Prostate gland (tissue), 2 donors: Measurements from ENCODE around the gene DGKI. TPM values are rescaled to one million over a fixed set of nuclear protein-coding genes. Genes with fewer than 3 reads are reported as not detected.

Experiments
- DNase-seq: peaks from one replicate; pipeline ENCODE4 v3.0.0-alpha.2; 2019; ENCODE audit warnings: low spot score
- H3K27ac ChIP-seq, 2 donors: fragments of 200-600 bp; sonication (generic); 2 replicates each; pipeline ENCODE4 v1.5.1; 2017 to 2019
- H3K27me3 ChIP-seq: fragments of 200-600 bp; sonication (generic); replicated peaks from 2 replicates; pipeline ENCODE4 v1.5.1; 2019; ENCODE audit not compliant: insufficient read depth
- H3K36me3 ChIP-seq, 2 donors: fragments of 200-600 bp; sonication (generic); 1 replicate in 1 of 2; 2 replicates in 1 of 2; pipeline versions ENCODE4 v1.5.1 to v1.8.1; 2017 to 2019
- H3K4me1 ChIP-seq: fragments of 200-600 bp; sonication (generic); replicated peaks from 2 replicates; pipeline ENCODE4 v1.5.1; 2019
- H3K4me3 ChIP-seq, 2 donors: fragments of 200-600 bp; sonication (generic); 2 replicates each; pipeline ENCODE4 v1.5.1; 2017 to 2019
- H3K9me3 ChIP-seq: fragments of 200-600 bp; sonication (generic); 2 replicates; pipeline ENCODE4 v1.5.1; 2017
- CTCF ChIP-seq, 4 experiments: fragments of 200-600 bp in 2 of 4; fragments of 450-650 bp in 2 of 4; sonication (generic) in 2 of 4; IDR thresholded peaks; 1 replicate in 3 of 4; 2 replicates in 1 of 4; pipeline ENCODE4 v1.5.1; 2016 to 2019; ENCODE audit warnings: antibody characterized with exemption in 4 of 4, mild to moderate bottlenecking in 2 of 4, moderate library complexity in 2 of 4
- POLR2A ChIP-seq: fragments of 450-650 bp; IDR thresholded peaks from one replicate; pipeline ENCODE4 v1.6.1; 2016; ENCODE audit warnings: antibody characterized with exemption, mild to moderate bottlenecking
- POLR2AphosphoS5 ChIP-seq: sonication (generic); formaldehyde crosslinking; IDR thresholded peaks from one replicate; pipeline ENCODE4 v1.6.1; 2017; ENCODE audit warnings: antibody characterized with exemption
- WGBS: methylation state at CpG from one replicate; pipeline ENCODE4 v1.1.5; 2018; 5-methylcytosine and 5-hydroxymethylcytosine counted together
- intact Hi-C: fragments of 100-400 bp; cut with DNase I; formaldehyde crosslinking; loops from one replicate; pipeline ENCODE4 v1.14.2; 2022
- total RNA-seq, 2 donors: library from RNA; depleted of rRNA; stranded (reverse); fragments of >200 nt; gene quantifications; one replicate each; pipeline ENCODE4 v1.1.0, GENCODE V29; 2016

Gene DGKI
- total RNA-seq, 2 donors from 2014 or later: 0.32 to 1.5 TPM

- H3K27me3 ChIP-seq: no peaks in the 10 kb centered on the region
- H3K4me3 ChIP-seq: no peak overlapping the region
- no peak overlapping the region for H3K27ac ChIP-seq
- WGBS: 84% methylated on average over 7 of the region's 7 CpGs
- H3K36me3 ChIP-seq: no peaks in the 10 kb centered on the region
- no peaks in the 10 kb centered on the region for H3K4me1 ChIP-seq
- intact Hi-C loops: no loop called here
- no peak for DNase-seq
- TF ChIP-seq POLR2AphosphoS5: no peak
- TF ChIP-seq POLR2A: no peak
- TF ChIP-seq CTCF (IDR thresholded peaks at IDR 0.05): no peak
- no peaks in the 10 kb centered on the region for H3K9me3 ChIP-seq
Observed at GRCh38 chr7:137475966-137476365, 370.8 kb downstream of the DGKI start.

GRCh38 chr7:137474540-137475026 lies 372.2 kb downstream of the DGKI start:
- Histone ChIP-seq H3K27ac (no peak overlapping the region), H3K4me3 (no peak overlapping the region), H3K36me3 (no peaks in the 10 kb centered on the region), H3K4me1 (no peaks in the 10 kb centered on the region), H3K9me3 (no peaks in the 10 kb centered on the region), H3K27me3 (no peaks in the 10 kb centered on the region)
- DNase-seq: no peak
- TF ChIP-seq POLR2A (no peak), POLR2AphosphoS5 (no peak), CTCF (IDR thresholded peaks at IDR 0.05) (no peak)
- 92% methylated on average over 11 of the region's 11 CpGs for WGBS
- intact Hi-C loops: no loop called here

GRCh38 chr7:137471128-137471527 lies 375.6 kb downstream of the DGKI start:
- H3K36me3 ChIP-seq: no peaks in the 10 kb centered on the region
- H3K4me3 ChIP-seq: no peak overlapping the region
- H3K9me3 ChIP-seq: no peaks in the 10 kb centered on the region
- no peaks in the 10 kb centered on the region for H3K27me3 ChIP-seq
- 38% methylated on average over 3 of the region's 3 CpGs for WGBS
- intact Hi-C loops: no loop called here
- no peak for DNase-seq
- H3K27ac ChIP-seq: no peak overlapping the region
- no peaks in the 10 kb centered on the region for H3K4me1 ChIP-seq
- no peak for TF ChIP-seq CTCF (IDR thresholded peaks at IDR 0.05)
- TF ChIP-seq POLR2AphosphoS5: no peak
- no peak for TF ChIP-seq POLR2A

GRCh38 chr7:137469858-137470257 lies 376.9 kb downstream of the DGKI start:
- WGBS: 93% methylated on average over 6 of the region's 6 CpGs
- no peak for DNase-seq
- Histone ChIP-seq H3K9me3 (no peaks in the 10 kb centered on the region), H3K4me3 (no peak overlapping the region), H3K27ac (no peak overlapping the region), H3K36me3 (no peaks in the 10 kb centered on the region), H3K27me3 (no peaks in the 10 kb centered on the region), H3K4me1 (no peaks in the 10 kb centered on the region)
- intact Hi-C loops: no loop called here
- TF ChIP-seq CTCF (IDR thresholded peaks at IDR 0.05) (no peak), POLR2A (no peak), POLR2AphosphoS5 (no peak)

- WGBS: 78% methylated on average over 5 of the region's 5 CpGs
- no peaks in the 10 kb centered on the region for H3K9me3 ChIP-seq
- TF ChIP-seq POLR2AphosphoS5 (no peak), POLR2A (no peak), CTCF (IDR thresholded peaks at IDR 0.05) (no peak)
- H3K27ac ChIP-seq: no peak overlapping the region
- no peak overlapping the region for H3K4me3 ChIP-seq
- H3K4me1 ChIP-seq: no peaks in the 10 kb centered on the region
- H3K27me3 ChIP-seq: no peaks in the 10 kb centered on the region
- H3K36me3 ChIP-seq: no peaks in the 10 kb centered on the region
- DNase-seq: no peak
- intact Hi-C loops: no loop called here
Observed at GRCh38 chr7:137469191-137469811, 377.5 kb downstream of the DGKI start.
